Endothelial cell of umbilical vein (primary cell): ENCODE measurements around the gene TXNRD1. TPM values are rescaled to one million over a fixed set of nuclear protein-coding genes. Genes with fewer than 3 reads are reported as not detected.
"Not testable (repeated sequence)": the region's sequence is repeated elsewhere in the genome, so short reads cannot be mapped to it uniquely, and the experiment has no call there.

ENCODE experiments used
- BruUV-seq: library from RNA; stranded (reverse); fragments of 400-500 nt; replicated peaks from 2 replicates; lab custom pipeline; 2021; lab: Mats Ljungman, UMichigan
- CTCF ChIA-PET: fragments of 300-600, 350-600 bp; sonication (Branson Sonifier 250); formaldehyde crosslinking; loops from one replicate; lab custom pipeline; 2021; ENCODE audit warnings: antibody characterized with exemption, inconsistent platforms; lab: Charles Lee
- POLR2A ChIA-PET: fragments of 300-600, 350-600 bp; sonication (Branson Sonifier 250); formaldehyde crosslinking; loops from one replicate; lab custom pipeline; 2021; ENCODE audit warnings: antibody characterized with exemption, inconsistent platforms; lab: Charles Lee
- DNase-seq: peaks from one replicate; pipeline ENCODE4 v3.0.0-alpha.2; 2011; ENCODE audit warnings: low read depth, low spot score
- FAIRE-seq: peaks from 2 replicates; lab custom pipeline; 2011; peaks lifted over from hg19 to GRCh38; lab: Jason Lieb, UNC
- H2AFZ ChIP-seq: 2 replicates; pipeline ENCODE4 v1.6.0; 2012; ENCODE audit warnings: low read depth, low read length, control low read depth, inconsistent platforms
- H3K27ac ChIP-seq: 2 replicates; pipeline ENCODE4 v1.5.1; 2011; ENCODE audit warnings: low read depth, mild to moderate bottlenecking, control low read depth, low read length, moderate library complexity; ENCODE audit not compliant: insufficient read depth
- H3K27me3 ChIP-seq, 2 experiments: 2 replicates each; pipeline versions ENCODE4 v1.6.0 to v1.6.1; 2011; ENCODE audit warnings: low read length in 2 of 2, mixed read lengths in 1 of 2; ENCODE audit not compliant: control insufficient read depth in 2 of 2, insufficient read depth in 2 of 2
- H3K36me3 ChIP-seq, 2 experiments: 2 replicates in 1 of 2; 3 replicates in 1 of 2; pipeline ENCODE4 v1.5.1; 2011; ENCODE audit warnings: low read length in 2 of 2, mild to moderate bottlenecking in 1 of 2, moderate library complexity in 1 of 2; ENCODE audit not compliant: control insufficient read depth in 2 of 2, insufficient read depth in 2 of 2; ENCODE audit errors: extremely low read depth in 1 of 2
- H3K4me1 ChIP-seq: 3 replicates; pipeline ENCODE4 v1.5.1; 2011; ENCODE audit warnings: mild to moderate bottlenecking, low read length; ENCODE audit not compliant: control insufficient read depth, insufficient read depth; ENCODE audit errors: extremely low read depth
- H3K4me2 ChIP-seq: 2 replicates; pipeline ENCODE4 v1.6.1; 2011; ENCODE audit warnings: low read length, control low read depth, mixed read lengths; ENCODE audit not compliant: insufficient read depth
- H3K4me3 ChIP-seq, 3 experiments: fragments of 200-600 bp in 1 of 3; sonication (generic), shearing (Covaris generic) in 1 of 3; replicated peaks in 1 of 3; 2 replicates each; pipeline ENCODE4 v1.5.1; 2011 to 2016; ENCODE audit warnings: control low read depth in 3 of 3, low read length in 3 of 3, mild to moderate bottlenecking in 2 of 3, inconsistent platforms in 1 of 3, low read depth in 1 of 3, moderate library complexity in 1 of 3; ENCODE audit not compliant: insufficient read depth in 1 of 3
- H3K79me2 ChIP-seq: 2 replicates; pipeline ENCODE4 v1.6.0; 2012; ENCODE audit warnings: low read length, inconsistent platforms; ENCODE audit not compliant: control insufficient read depth, insufficient read depth
- H3K9ac ChIP-seq: replicated peaks from 2 replicates; pipeline ENCODE3; 2011; ENCODE audit warnings: low read length, control low read depth; ENCODE audit not compliant: insufficient read depth; ENCODE audit errors: extremely low read depth
- H3K9me1 ChIP-seq: replicated peaks from 3 replicates; pipeline ENCODE4 v1.6.0; 2011; ENCODE audit warnings: mild to moderate bottlenecking, low read length; ENCODE audit not compliant: control insufficient read depth, insufficient read depth; ENCODE audit errors: extremely low read depth
- H3K9me3 ChIP-seq: replicated peaks from 2 replicates; pipeline ENCODE4 v1.5.1; 2012; ENCODE audit warnings: low read length, inconsistent platforms; ENCODE audit not compliant: control insufficient read depth, insufficient read depth
- H4K20me1 ChIP-seq: replicated peaks from 2 replicates; pipeline ENCODE3; 2011; ENCODE audit warnings: mild to moderate bottlenecking, low read length; ENCODE audit not compliant: control insufficient read depth, insufficient read depth; ENCODE audit errors: extremely low read depth
- CTCF ChIP-seq, 2 donors: IDR thresholded peaks; 1 replicate in 1 of 2; 2 replicates in 1 of 2; pipeline ENCODE4 v1.5.1; 2011; ENCODE audit warnings: low read length in 2 of 2, mild to moderate bottlenecking in 2 of 2, moderate library complexity in 2 of 2, control low read depth in 1 of 2, inconsistent platforms in 1 of 2, low read depth in 1 of 2; ENCODE audit not compliant: insufficient read depth in 1 of 2; ENCODE audit errors: extremely low read depth in 1 of 2
- MAX ChIP-seq: IDR thresholded peaks from 2 replicates; pipeline ENCODE4 v1.6.1; 2011; ENCODE audit not compliant: insufficient read depth, insufficient read length
- MYC ChIP-seq: IDR thresholded peaks from one replicate; pipeline ENCODE4 v1.6.1; 2011; ENCODE audit warnings: mild to moderate bottlenecking, low read depth, low read length
- dilution Hi-C: fragments of 300-500 bp; cut with MboI; formaldehyde crosslinking; loops from one replicate; pipeline ENCODE4 v1.15.0; 2019; ENCODE audit warnings: low sequenced_read_pairs; ENCODE audit not compliant: extremely low pct_ligation_motif_present
- intact Hi-C: fragments of 100-400 bp; cut with micrococcal nuclease; formaldehyde crosslinking; loops from one replicate; pipeline ENCODE4 v1.10.0; 2022
- polyA plus RNA-seq, 4 experiments: library from polyadenylated mRNA; depleted of rRNA in 3 of 4; stranded (reverse) in 3 of 4; unstranded in 1 of 4; fragments of >200 nt; gene quantifications; 2 replicates each; pipeline versions ENCODE4 v1.2.1 to v1.2.3, GENCODE V29; 2011 to 2012; ENCODE audit warnings: missing spikeins in 1 of 4
- total RNA-seq: library from RNA; stranded (reverse); gene quantifications from 2 replicates; pipeline ENCODE4 v1.2.3, GENCODE V29; 2021

The TXNRD1 gene
- total and polyA plus RNA-seq, 2 donors (not counting 3 experiments of a cell fraction or from before 2014, with no cell fraction given), result 309 to 566 TPM

- intact Hi-C loops (no loop called here), dilution Hi-C loops (no loop called here)
- Histone ChIP-seq H3K36me3 (peaks cover 16 to 57% of the 10 kb centered on the region in 2 experiments), H3K4me1 (no peaks in the 10 kb centered on the region), H4K20me1 (peaks cover 3% of the 10 kb centered on the region), H2AFZ (no peak overlapping the region), H3K9me1 (no peaks in the 10 kb centered on the region), H3K27ac (no peak overlapping the region), H3K9ac (no peak overlapping the region), H3K4me2 (no peak overlapping the region), H3K79me2 (peaks cover 73% of the 10 kb centered on the region), H3K9me3 (no peaks in the 10 kb centered on the region), H3K4me3 (no peak overlapping the region), H3K27me3 (no peaks in the 10 kb centered on the region)
- TF ChIP-seq CTCF (IDR thresholded peaks at IDR 0.05; ENCODE audit: extremely low read depth in 1 of 2, insufficient read depth in 1 of 2, low read depth in 1 of 2, low read length in 2 of 2) (no peak), MAX (no peak), MYC (no peak)
- POLR2A ChIA-PET, result interaction anchor here (0.7 kb wide), 1 partner anchor 347 kb away, joined by 4 read pairs; no protein-coding TSS in a partner anchor
- DNase-seq (no peak), FAIRE-seq (no peak)
- BruUV-seq, result no TSS peak
- CTCF ChIA-PET, result interaction anchor here (0.7 to 1.1 kb wide), 2 partner anchors 13 to 44 kb away, joined by 3 to 4 read pairs; no protein-coding TSS in a partner anchor
Measured at GRCh38 chr12:104321949-104322348, 106.4 kb downstream of the TXNRD1 start.

- BruUV-seq, H3K4me2 ChIP-seq, H2AFZ ChIP-seq, H3K9me1 ChIP-seq, dilution Hi-C loops, DNase-seq, H3K4me3 ChIP-seq, H3K9me3 ChIP-seq, H3K9ac ChIP-seq, FAIRE-seq, H4K20me1 ChIP-seq, intact Hi-C loops, H3K27me3 ChIP-seq, H3K4me1 ChIP-seq, H3K27ac ChIP-seq, POLR2A ChIA-PET: not testable (repeated sequence)
- peaks cover 70% of the 10 kb centered on the region for H3K79me2 ChIP-seq
- peaks cover 19 to 59% of the 10 kb centered on the region in 2 experiments for H3K36me3 ChIP-seq
- CTCF ChIA-PET, result interaction anchor here (1.1 kb wide), 1 partner anchor 14 kb away, joined by 3 read pairs; no protein-coding TSS in a partner anchor
Measured at GRCh38 chr12:104322533-104322932, 107.0 kb downstream of the TXNRD1 start.
